GM10266 (cell line): ENCODE measurements around the gene TTPAL.

ENCODE experiments used
- DNase-seq: peaks from one replicate; pipeline ENCODE4 v3.0.0; 2012; ENCODE audit errors: extremely low spot score
- CTCF ChIP-seq: IDR thresholded peaks from 2 replicates; pipeline ENCODE4 v1.5.1; 2012; ENCODE audit warnings: mild to moderate bottlenecking, low read depth; ENCODE audit not compliant: control insufficient read depth, insufficient read depth; ENCODE audit errors: missing control alignments

TTPAL gene

GRCh38 chr20:44541992-44542391 is 66.3 kb downstream of the TTPAL start:
- no peak for DNase-seq
- no peak for TF ChIP-seq CTCF

GRCh38 chr20:44542890-44543289 is 67.2 kb downstream of the TTPAL start:
- TF ChIP-seq CTCF, result no peak
- DNase-seq, result no peak

- TF ChIP-seq CTCF, result no peak
- DNase-seq, result no peak
These were observed 67.7 kb downstream of the TTPAL start for GRCh38 chr20:44543358-44543757.
